Common myeloid progenitor, CD34-positive (primary cell): Measurements from ENCODE around the gene ZNRF4.

Source experiments
- CTCF ChIA-PET: fragments of 350-600 bp; sonication (Branson Sonifier 250); formaldehyde crosslinking; loops from one replicate; lab custom pipeline; 2021; ENCODE audit warnings: antibody characterized with exemption; lab: Charles Lee
- POLR2A ChIA-PET: fragments of 350-600 bp; sonication (Branson Sonifier 250); formaldehyde crosslinking; loops from one replicate; lab custom pipeline; 2021; ENCODE audit warnings: antibody characterized with exemption; lab: Charles Lee
- DNase-seq, 3 donors: peaks; one replicate each; pipeline versions ENCODE4 v3.0.0 to v3.0.0-alpha.2; 2013
- H3K27ac ChIP-seq, 2 experiments: 1 replicate in 1 of 2; 2 replicates in 1 of 2; pipeline ENCODE4 v1.7.0; 2013; ENCODE audit warnings: inconsistent platforms in 2 of 2, low read length in 2 of 2, mild to moderate bottlenecking in 2 of 2, low read depth in 1 of 2, moderate library complexity in 1 of 2; ENCODE audit not compliant: severe bottlenecking in 2 of 2, insufficient read depth in 1 of 2, poor library complexity in 1 of 2
- H3K27me3 ChIP-seq, 5 experiments: replicated peaks in 2 of 5; 1 replicate in 3 of 5; 2 replicates in 2 of 5; pipeline versions ENCODE4 v1.6.1 to v1.7.0; 2013; ENCODE audit warnings: low read length in 4 of 5, mild to moderate bottlenecking in 2 of 5, moderate library complexity in 2 of 5, inconsistent platforms in 1 of 5; ENCODE audit not compliant: insufficient read depth in 5 of 5, control insufficient read depth in 4 of 5
- H3K36me3 ChIP-seq, 4 experiments: 1 replicate in 2 of 4; 2 replicates in 2 of 4; pipeline versions ENCODE4 v1.6.1 to v1.7.0; 2013; ENCODE audit warnings: low read length in 3 of 4, control low read depth in 1 of 4, mild to moderate bottlenecking in 1 of 4; ENCODE audit not compliant: control insufficient read depth in 4 of 4, insufficient read depth in 4 of 4
- H3K4me1 ChIP-seq, 4 experiments: 1 replicate in 3 of 4; 2 replicates in 1 of 4; pipeline versions ENCODE4 v1.6.1 to v1.7.1; 2013; ENCODE audit warnings: low read length in 3 of 4, mild to moderate bottlenecking in 3 of 4, control low read depth in 1 of 4, inconsistent platforms in 1 of 4, moderate library complexity in 1 of 4; ENCODE audit not compliant: control insufficient read depth in 4 of 4, insufficient read depth in 4 of 4; ENCODE audit errors: control extremely low read depth in 1 of 4
- H3K4me3 ChIP-seq, 7 experiments: 1 replicate in 4 of 7; 2 replicates in 3 of 7; pipeline versions ENCODE4 v1.5.1 to v1.7.0; 2013; ENCODE audit warnings: mild to moderate bottlenecking in 7 of 7, low read length in 6 of 7, moderate library complexity in 6 of 7, inconsistent platforms in 2 of 7, low read depth in 2 of 7, control low read depth in 1 of 7; ENCODE audit not compliant: insufficient read depth in 4 of 7, control insufficient read depth in 1 of 7; ENCODE audit errors: extremely low read depth in 1 of 7
- H3K9me3 ChIP-seq, 5 experiments: 1 replicate in 4 of 5; 2 replicates in 1 of 5; pipeline versions ENCODE4 v1.6.1 to v1.7.1; 2013; ENCODE audit warnings: low read length in 4 of 5, mild to moderate bottlenecking in 2 of 5, inconsistent platforms in 1 of 5, low read depth in 1 of 5, moderate library complexity in 1 of 5; ENCODE audit not compliant: control insufficient read depth in 4 of 5, insufficient read depth in 2 of 5; ENCODE audit errors: control extremely low read depth in 1 of 5
- WGBS: methylation state at CpG from one replicate; pipeline ENCODE4 v1.1.5; 2013; ENCODE audit not compliant: insufficient coverage; 5-methylcytosine and 5-hydroxymethylcytosine counted together

The ZNRF4 gene

DNA sequence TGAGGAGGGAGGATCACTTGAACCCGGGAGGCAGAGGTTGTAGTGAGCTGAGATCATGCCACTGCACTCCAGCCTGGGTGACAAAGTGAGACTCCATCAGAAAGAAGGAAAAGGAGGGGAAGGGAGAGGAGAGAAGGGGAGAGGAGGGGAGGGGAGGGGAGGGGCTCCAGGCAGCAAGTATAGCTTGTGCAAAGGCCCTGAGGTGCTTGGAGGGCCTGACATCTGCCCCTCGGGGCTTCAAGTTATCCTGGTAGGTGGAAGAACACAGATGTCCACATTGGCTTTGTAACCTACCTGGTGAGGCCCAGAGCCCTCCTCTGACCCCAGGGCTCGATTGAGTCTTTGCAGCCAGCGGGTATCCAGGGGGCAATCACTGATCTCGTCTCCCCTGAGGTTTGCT, 11.5 kb upstream of the ZNRF4 start:
- Histone ChIP-seq H3K36me3 (no peaks in the 10 kb centered on the region), H3K9me3 (no peaks in the 10 kb centered on the region), H3K27me3 (peaks cover 0 to 13% (median 2%) of the 10 kb centered on the region in 5 experiments), H3K27ac (no peak overlapping the region), H3K4me1 (no peaks in the 10 kb centered on the region), H3K4me3 (no peak overlapping the region)
- ChIA-PET CTCF (no interaction called here), POLR2A (no interaction called here)
- 100% methylated on average over 4 of the region's 5 CpGs for WGBS
- no peak for DNase-seq

DNA sequence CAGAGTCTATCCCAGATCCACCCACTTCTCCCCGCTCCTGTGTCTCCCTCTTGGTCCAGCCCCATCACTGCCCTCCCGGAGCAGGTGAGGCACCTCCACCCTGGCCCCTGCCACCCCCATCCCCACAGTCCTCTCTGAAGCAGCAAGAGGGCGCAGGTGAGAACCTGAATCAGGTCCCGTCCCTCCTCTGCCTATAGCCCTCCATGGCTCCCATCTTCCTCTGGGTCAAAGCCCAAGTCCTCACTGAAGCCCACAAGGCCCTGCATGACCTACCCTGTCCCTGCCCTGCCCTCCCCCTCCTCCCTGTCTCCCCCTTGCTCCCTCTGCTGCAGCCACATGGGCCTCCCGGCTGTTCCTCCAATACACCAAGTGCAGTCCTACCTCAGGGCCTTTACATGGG, 10.8 kb upstream of the ZNRF4 start:
- Histone ChIP-seq H3K27ac (no peak overlapping the region), H3K27me3 (peaks cover 0 to 17% (median 0%) of the 10 kb centered on the region in 5 experiments), H3K9me3 (no peaks in the 10 kb centered on the region), H3K36me3 (no peaks in the 10 kb centered on the region), H3K4me3 (no peak overlapping the region), H3K4me1 (no peaks in the 10 kb centered on the region)
- POLR2A ChIA-PET = no interaction called here
- 72% methylated on average over 3 of the region's 5 CpGs for WGBS
- no peak for DNase-seq
- CTCF ChIA-PET = no interaction called here

DNA sequence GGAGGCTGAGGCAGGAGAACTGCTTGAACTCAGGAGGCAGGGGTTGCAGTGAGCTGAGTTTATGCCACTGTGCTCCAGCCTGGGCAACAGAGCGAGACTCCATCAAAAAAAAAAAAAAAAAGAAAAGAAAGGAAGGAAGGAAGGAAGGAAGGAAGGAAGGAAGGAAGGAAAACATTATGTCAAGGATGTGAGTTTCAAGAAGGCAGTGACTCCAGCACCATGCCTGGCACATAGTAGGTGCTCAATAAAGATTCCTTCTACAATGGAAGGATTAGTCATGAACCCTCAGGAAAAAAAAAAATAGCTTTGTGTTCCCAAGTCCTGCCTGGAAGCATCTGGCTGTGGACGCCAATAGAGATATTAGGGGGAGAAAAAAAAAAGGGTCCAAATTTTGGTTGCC, 10.1 kb upstream of the ZNRF4 start:
- POLR2A ChIA-PET = no interaction called here

DNA sequence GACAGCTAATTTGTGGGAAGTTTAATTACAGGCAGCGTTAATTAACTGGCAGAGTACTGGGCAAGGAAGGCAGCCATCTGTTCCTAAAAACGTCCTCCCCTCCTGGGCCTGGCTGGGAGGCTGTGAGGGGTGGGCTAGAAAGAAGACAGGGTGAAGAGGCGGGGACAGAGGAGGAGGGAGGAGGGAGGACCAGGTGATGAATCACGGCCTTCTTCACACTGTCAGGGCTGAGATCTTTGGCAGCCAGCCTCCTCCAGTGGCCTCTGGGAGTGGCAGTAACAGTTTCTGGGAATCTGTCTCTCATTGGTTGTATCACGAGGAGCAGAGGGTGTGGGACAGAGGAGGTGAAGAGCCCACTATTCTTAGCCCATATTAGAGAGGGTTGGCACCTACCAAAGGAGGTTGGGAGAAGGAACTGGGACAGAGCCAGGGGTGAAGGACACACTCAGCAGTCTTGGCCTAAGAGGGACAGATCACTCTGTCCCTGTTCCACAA, 9.6 kb upstream of the ZNRF4 start:
- no peak overlapping the region for H3K4me3 ChIP-seq
- no peaks in the 10 kb centered on the region for H3K4me1 ChIP-seq
- H3K36me3 ChIP-seq = no peaks in the 10 kb centered on the region
- ChIA-PET POLR2A (interaction anchor here (0.5 kb wide), 1 partner anchor 51 kb away, joined by 3 read pairs; no protein-coding TSS in a partner anchor), CTCF (no interaction called here)
- H3K27ac ChIP-seq = no peak overlapping the region
- DNase-seq = no peak
- no peaks in the 10 kb centered on the region for H3K9me3 ChIP-seq
- peaks cover 0 to 17% (median 0%) of the 10 kb centered on the region in 5 experiments for H3K27me3 ChIP-seq
- 65% methylated on average over 4 of the region's 5 CpGs for WGBS

More for the DNA sequence above, 10.1 kb upstream of the ZNRF4 start:
- Histone ChIP-seq H3K4me3 (no peak overlapping the region), H3K36me3 (no peaks in the 10 kb centered on the region), H3K4me1 (no peaks in the 10 kb centered on the region), H3K27me3 (peaks cover 0 to 17% (median 0%) of the 10 kb centered on the region in 5 experiments), H3K27ac (no peak overlapping the region), H3K9me3 (no peaks in the 10 kb centered on the region)
- CTCF ChIA-PET = no interaction called here
- WGBS = no CpG with 5 or more reads among the region's 2 CpGs
- DNase-seq = no peak

DNA sequence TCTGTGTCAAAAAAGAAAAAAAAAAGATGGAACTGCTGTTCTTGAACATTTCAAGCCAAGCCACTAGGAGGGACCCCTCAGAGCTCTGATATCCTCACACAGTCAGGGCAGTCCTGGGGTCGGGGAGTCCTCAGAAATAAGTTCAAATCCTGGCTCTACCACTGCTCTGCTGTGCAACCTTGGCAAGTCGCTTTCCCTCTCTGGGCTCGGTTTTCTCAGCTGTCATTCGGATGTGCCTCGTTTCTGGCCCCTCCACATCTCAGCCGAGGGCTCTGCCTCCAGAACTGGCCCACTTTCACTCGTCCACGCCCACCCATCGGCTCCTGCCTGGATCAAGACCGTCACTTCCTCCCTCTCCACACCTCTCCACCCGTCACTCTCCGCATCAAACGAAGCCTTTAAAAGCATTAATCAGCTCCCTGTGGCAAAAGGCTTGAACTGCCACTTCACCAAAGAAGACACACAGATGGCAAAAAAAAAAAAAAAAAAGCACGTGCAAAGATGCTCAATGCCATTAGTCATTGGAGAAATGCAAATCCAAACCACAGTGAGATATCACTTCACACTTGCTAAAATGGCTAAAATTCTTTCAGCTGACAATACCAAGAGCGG, 7.4 kb upstream of the ZNRF4 start:
- Histone ChIP-seq H3K9me3 (no peaks in the 10 kb centered on the region), H3K36me3 (no peaks in the 10 kb centered on the region), H3K4me3 (no peak overlapping the region), H3K4me1 (no peaks in the 10 kb centered on the region), H3K27me3 (peaks cover 0 to 13% (median 0%) of the 10 kb centered on the region in 5 experiments), H3K27ac (no peak overlapping the region)
- ChIA-PET CTCF (no interaction called here), POLR2A (no interaction called here)
- 59% methylated on average over 8 of the region's 15 CpGs for WGBS
- DNase-seq = peak in 2 of 3 donors; percentile 20 to 33

DNA sequence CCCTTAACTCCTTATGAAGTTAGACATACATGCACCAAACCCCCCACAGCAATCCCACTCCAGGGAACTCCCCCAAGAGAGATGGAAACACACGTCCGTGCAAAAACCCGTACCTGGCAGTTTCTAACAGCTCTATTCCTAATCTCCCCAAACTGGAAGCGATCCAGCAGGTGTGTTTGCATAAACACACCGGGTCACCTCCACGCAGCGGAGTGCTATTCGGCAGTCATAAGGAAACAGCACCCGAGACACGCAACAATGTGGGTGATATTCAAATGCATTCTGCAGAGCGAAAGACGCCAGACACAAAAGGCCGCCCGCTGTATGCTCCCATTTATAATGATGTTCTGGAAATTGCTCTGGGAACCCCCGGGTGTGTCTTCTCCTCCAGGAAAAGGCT, 6.8 kb upstream of the ZNRF4 start:
- no peaks in the 10 kb centered on the region for H3K36me3 ChIP-seq
- WGBS = 74% methylated on average over 14 of the region's 15 CpGs
- POLR2A ChIA-PET = no interaction called here
- H3K27ac ChIP-seq = no peak overlapping the region
- H3K4me1 ChIP-seq = no peaks in the 10 kb centered on the region
- no peak for DNase-seq
- H3K27me3 ChIP-seq = peaks cover 0 to 13% (median 0%) of the 10 kb centered on the region in 5 experiments
- H3K9me3 ChIP-seq = peaks cover 0 to 4% (median 3%) of the 10 kb centered on the region in 5 experiments
- CTCF ChIA-PET = no interaction called here
- no peak overlapping the region for H3K4me3 ChIP-seq

DNA sequence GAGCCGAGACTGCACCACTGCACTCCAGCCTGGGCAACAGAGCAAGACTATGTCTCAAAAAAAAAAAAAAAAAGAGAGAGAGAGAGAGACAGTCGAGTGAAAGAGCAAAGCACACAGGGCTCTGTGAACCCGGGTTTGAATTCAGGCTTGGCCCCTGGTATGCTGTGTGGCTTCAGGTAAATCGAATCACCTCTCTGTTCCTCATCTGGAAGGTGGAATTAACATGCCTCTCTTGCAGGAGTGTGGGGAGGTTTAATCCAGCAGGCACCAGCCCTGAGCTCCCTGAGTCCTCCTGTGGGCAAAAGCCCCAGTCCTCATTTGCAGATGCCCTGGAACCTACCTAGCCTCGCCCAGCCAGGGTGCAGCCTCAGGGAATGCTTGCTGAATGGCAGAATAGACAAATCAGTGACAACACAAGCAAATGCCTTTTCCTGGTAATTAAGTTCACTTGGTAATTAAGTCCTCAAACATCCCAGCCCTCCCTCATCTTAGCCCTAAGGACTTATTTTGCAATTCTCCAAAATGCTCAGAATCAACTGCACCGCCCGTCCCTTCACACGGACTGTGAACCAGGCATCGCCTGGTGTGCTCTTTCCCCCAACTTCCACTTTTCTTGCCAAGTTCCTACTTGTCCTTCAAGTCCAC, 4.6 kb upstream of the ZNRF4 start:
- no peak overlapping the region for H3K4me3 ChIP-seq
- H3K27ac ChIP-seq = no peak overlapping the region
- DNase-seq = no peak
- H3K9me3 ChIP-seq = peaks cover 0 to 4% (median 3%) of the 10 kb centered on the region in 5 experiments
- POLR2A ChIA-PET = no interaction called here
- H3K36me3 ChIP-seq = no peaks in the 10 kb centered on the region
- H3K4me1 ChIP-seq = no peaks in the 10 kb centered on the region
- CTCF ChIA-PET = no interaction called here
- peaks cover 0 to 12% (median 0%) of the 10 kb centered on the region in 5 experiments for H3K27me3 ChIP-seq
- WGBS = 49% methylated on average over 8 of the region's 9 CpGs
